HepG2 (cell line): ENCODE measurements around the gene C1orf87. TPM values are rescaled to one million over a fixed set of nuclear protein-coding genes. Genes with fewer than 3 reads are reported as not detected.

ENCODE experiments used
- ATAC-seq: fragments of 200-7000 bp; cut with Tn5 transposase; 3 replicates; pipeline ENCODE4 v1.9.1; 2020; ENCODE audit warnings: mild to moderate bottlenecking, moderate library complexity
- BruUV-seq: library from RNA; stranded (reverse); fragments of 400-500 nt; replicated peaks from 2 replicates; lab custom pipeline; 2021; lab: Mats Ljungman, UMichigan
- CTCF ChIA-PET: fragments of 300-600 bp; formaldehyde crosslinking; extraction: SDS; loops from one replicate; lab custom pipeline; 2021; ENCODE audit warnings: low total read pairs, inconsistent platforms, low intra/inter-chr PET ratio; lab: Yijun Ruan, JAX
- POLR2A ChIA-PET: fragments of 350-600 bp; sonication (Branson Sonifier 250); formaldehyde crosslinking; loops from one replicate; lab custom pipeline; 2020; ENCODE audit warnings: antibody characterized with exemption, inconsistent platforms; lab: Yijun Ruan, JAX
- DNase-seq: peaks from one replicate; pipeline ENCODE4 v3.0.0-alpha.2; 2015; ENCODE audit warnings: low spot score
- FAIRE-seq: peaks from 3 replicates; lab custom pipeline; 2011; peaks lifted over from hg19 to GRCh38; lab: Jason Lieb, UNC
- H2AFZ ChIP-seq: one replicate; pipeline ENCODE4 v1.6.1; 2011; ENCODE audit warnings: low read length, inconsistent platforms
- H3K27ac ChIP-seq: fragments of 300-600 bp; 3 replicates; pipeline ENCODE4 v1.8.0; 2011; ENCODE audit warnings: mixed run types, mild to moderate bottlenecking, mixed read lengths, low read length, inconsistent platforms; ENCODE audit not compliant: insufficient read depth; ENCODE audit errors: extremely low read length
- H3K27me3 ChIP-seq, 2 experiments: fragments of 200-600 bp in 1 of 2; 2 replicates in 1 of 2; 3 replicates in 1 of 2; pipeline versions ENCODE4 v1.6.0 to v1.8.0; 2011; ENCODE audit warnings: low read length in 2 of 2, mild to moderate bottlenecking in 2 of 2, moderate library complexity in 2 of 2, inconsistent platforms in 1 of 2; ENCODE audit not compliant: insufficient read depth in 2 of 2, control insufficient read depth in 1 of 2
- H3K36me3 ChIP-seq, 2 experiments: fragments of 200-600 bp in 1 of 2; replicated peaks in 1 of 2; 2 replicates in 1 of 2; 3 replicates in 1 of 2; pipeline versions ENCODE4 v1.5.1 to v1.8.0; 2011; ENCODE audit warnings: low read length in 2 of 2, inconsistent platforms in 1 of 2; ENCODE audit not compliant: insufficient read depth in 2 of 2, control insufficient read depth in 1 of 2
- H3K4me1 ChIP-seq: 2 replicates; pipeline ENCODE4 v1.5.1; 2012; ENCODE audit warnings: low read length, inconsistent platforms; ENCODE audit not compliant: insufficient read depth
- H3K4me2 ChIP-seq: 2 replicates; pipeline ENCODE4 v1.6.0; 2011; ENCODE audit warnings: low read depth, low read length, inconsistent platforms
- H3K4me3 ChIP-seq, 3 experiments: fragments of 200-600 bp in 1 of 3; sonication (generic), shearing (Covaris generic) in 1 of 3; replicated peaks in 1 of 3; 2 replicates each; pipeline ENCODE4 v1.5.1; 2011 to 2016; ENCODE audit warnings: low read length in 3 of 3, inconsistent platforms in 2 of 3, low read depth in 2 of 3, mild to moderate bottlenecking in 2 of 3, control low read depth in 1 of 3, mixed read lengths in 1 of 3; ENCODE audit not compliant: insufficient read depth in 1 of 3
- H3K79me2 ChIP-seq: one replicate; pipeline ENCODE4 v1.6.1; 2011; ENCODE audit warnings: low read length, inconsistent platforms; ENCODE audit not compliant: insufficient read depth
- H3K9ac ChIP-seq: 2 replicates; pipeline ENCODE4 v1.6.0; 2011; ENCODE audit warnings: mild to moderate bottlenecking, low read depth, low read length, inconsistent platforms; ENCODE audit not compliant: insufficient read depth
- H3K9me3 ChIP-seq: 2 replicates; pipeline ENCODE4 v1.5.1; 2012; ENCODE audit warnings: mild to moderate bottlenecking, low read length
- H4K20me1 ChIP-seq: 2 replicates; pipeline ENCODE4 v1.6.0; 2011; ENCODE audit warnings: inconsistent platforms, mild to moderate bottlenecking, low read length, moderate library complexity; ENCODE audit not compliant: insufficient read depth
- CBX2 ChIP-seq, 2 experiments: fragments of 200-600 bp in 1 of 2; sonication (generic); formaldehyde crosslinking in 1 of 2; IDR thresholded peaks; 2 replicates each; pipeline versions ENCODE4 v1.7.0 to v1.8.1; 2018 to 2022; ENCODE audit warnings: low read depth in 2 of 2, low read length in 1 of 2, mild to moderate bottlenecking in 1 of 2, missing genetic modification reagents in 1 of 2
- CENPX ChIP-seq: sonication (generic); formaldehyde crosslinking; IDR thresholded peaks from 2 replicates; pipeline ENCODE4 v1.9.0; 2021; ENCODE audit warnings: mild to moderate bottlenecking, missing genetic modification reagents, moderate library complexity
- EED ChIP-seq: sonication (generic); formaldehyde crosslinking; IDR thresholded peaks from 2 replicates; pipeline ENCODE4 v1.5.0; 2020; ENCODE audit warnings: mild to moderate bottlenecking, missing genetic modification reagents
- ISX ChIP-seq: sonication (generic); formaldehyde crosslinking; conservative IDR thresholded peaks from 2 replicates; pipeline ENCODE4 v1.5.0; 2020; ENCODE audit warnings: missing genetic modification reagents
- NCOA1 ChIP-seq: sonication (generic); formaldehyde crosslinking; IDR thresholded peaks from 2 replicates; pipeline ENCODE4 v1.9.0; 2021; ENCODE audit warnings: missing genetic modification reagents
- NR2C2 ChIP-seq: sonication (generic); formaldehyde crosslinking; IDR thresholded peaks from 2 replicates; pipeline ENCODE4 v1.4.0; 2020; ENCODE audit warnings: missing genetic modification reagents, mild to moderate bottlenecking, moderate library complexity, borderline replicate concordance
- PHF21A ChIP-seq: sonication (generic); formaldehyde crosslinking; IDR thresholded peaks from 2 replicates; pipeline ENCODE4 v1.5.0; 2020; ENCODE audit warnings: mild to moderate bottlenecking, missing genetic modification reagents
- RORA ChIP-seq: sonication (generic); formaldehyde crosslinking; IDR thresholded peaks from 2 replicates; pipeline ENCODE4 v1.5.0; 2020; ENCODE audit warnings: mild to moderate bottlenecking, missing genetic modification reagents, moderate library complexity
- SOX6 ChIP-seq, 2 experiments: fragments of 450-650 bp in 1 of 2; sonication (generic) in 1 of 2; formaldehyde crosslinking in 1 of 2; IDR thresholded peaks; 2 replicates each; pipeline versions ENCODE4 v1.4.0 to v1.6.1; 2017 to 2020; ENCODE audit warnings: antibody characterized with exemption in 1 of 2, mild to moderate bottlenecking in 1 of 2, missing genetic modification reagents in 1 of 2
- ZFP41 ChIP-seq: sonication (generic); formaldehyde crosslinking; IDR thresholded peaks from 2 replicates; pipeline ENCODE4 v1.4.0; 2020; ENCODE audit warnings: mild to moderate bottlenecking, missing genetic modification reagents, borderline replicate concordance
- ZNF572 ChIP-seq: sonication (generic); formaldehyde crosslinking; IDR thresholded peaks from 2 replicates; pipeline ENCODE4 v1.5.1; 2020; ENCODE audit warnings: mild to moderate bottlenecking, missing genetic modification reagents
- ZNF788 ChIP-seq: sonication (generic); formaldehyde crosslinking; IDR thresholded peaks from 2 replicates; pipeline ENCODE4 v1.5.0; 2020; ENCODE audit warnings: mild to moderate bottlenecking, missing genetic modification reagents, borderline replicate concordance
- WGBS: methylation state at CpG from one replicate; pipeline ENCODE4 v1.1.6; 2017; ENCODE audit warnings: low lambda C conversion rate; 5-methylcytosine and 5-hydroxymethylcytosine counted together
- in situ Hi-C: cut with HindIII; loops from 2 replicates; pipeline ENCODE4 v1.10.0; 2017; ENCODE audit warnings: low pct_unique_long_range_greater_than_20kb; ENCODE audit not compliant: extremely low pct_ligation_motif_present
- intact Hi-C: fragments of 100-400 bp; cut with micrococcal nuclease; formaldehyde crosslinking; loops from one replicate; pipeline ENCODE4 v1.10.0; 2022; ENCODE audit not compliant: unreplicated experiment
- polyA plus RNA-seq, 8 experiments: library from polyadenylated mRNA; depleted of rRNA in 3 of 8; stranded (reverse) in 7 of 8; unstranded in 1 of 8; fragments of >200 nt; fragmentation: Illumina TruSeq in 4 of 8; extraction: Trizol in 4 of 8; gene quantifications; 2 replicates each; pipeline versions ENCODE4 v1.2.1 to v1.2.3, GENCODE V29; 2011 to 2016; ENCODE audit warnings: low read depth in 4 of 8, missing spikeins in 1 of 8, mixed read lengths in 1 of 8; ENCODE audit not compliant: insufficient read depth in 1 of 8
- total RNA-seq, 5 experiments: library from RNA; depleted of rRNA; stranded (reverse); fragments of >200 nt; fragmentation: Illumina TruSeq; extraction: Trizol; gene quantifications; 2 replicates each; pipeline ENCODE4 v1.2.3, GENCODE V29; 2016; ENCODE audit warnings: low read depth in 1 of 5
- TF ChIP-seq, protein P1 (sequence below): sonication (generic); formaldehyde crosslinking; IDR thresholded peaks from 2 replicates; pipeline ENCODE4 v1.8.1; 2023; ENCODE audit warnings: mild to moderate bottlenecking, moderate library complexity, missing genetic modification reagents

Gene C1orf87
- total and polyA plus RNA-seq, 2 of the 13 experiments (the other 11 are each of a cell fraction or from before 2014, with no cell fraction given) = not detected

DNA sequence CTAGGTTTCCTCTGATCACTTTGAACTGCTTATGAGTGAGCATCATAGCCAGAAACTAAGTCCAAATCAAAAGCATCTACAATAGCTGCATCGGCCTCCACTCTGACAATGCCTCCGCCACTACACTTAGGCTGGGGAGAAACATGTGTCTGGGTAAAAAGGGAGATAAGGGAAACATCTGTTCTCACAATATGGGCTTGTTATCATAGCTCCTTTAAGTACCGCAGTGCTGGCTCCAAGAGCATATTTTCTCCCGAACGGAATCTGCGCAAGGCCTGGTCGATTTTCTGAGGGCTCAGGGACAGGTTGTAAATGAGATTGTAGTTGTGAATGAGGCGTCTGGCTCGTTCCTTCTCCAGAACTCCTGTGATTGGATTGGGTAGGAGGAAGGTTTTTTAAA lies 83.1 kb downstream of the C1orf87 start:
- Histone ChIP-seq H3K4me2 (no peak overlapping the region), H4K20me1 (no peaks in the 10 kb centered on the region), H3K27me3 (no peaks in the 10 kb centered on the region; a peak in 1 of 5 replicates), H2AFZ (no peak overlapping the region), H3K36me3 (no peaks in the 10 kb centered on the region), H3K9ac (no peak overlapping the region), H3K9me3 (no peaks in the 10 kb centered on the region), H3K27ac (no peak overlapping the region), H3K4me3 (no peak overlapping the region), H3K79me2 (no peaks in the 10 kb centered on the region), H3K4me1 (no peaks in the 10 kb centered on the region)
- FAIRE-seq = no peak
- TF ChIP-seq ISX (CRISPR knock-in tag) (no peak), PHF21A (CRISPR knock-in tag) (no peak), RORA (CRISPR knock-in tag) (no peak), ZNF788 (no peak), ZFP41 (no peak), CBX2 (IDR thresholded peaks at IDR 0.05; ENCODE audit: low read depth, low read length) (no peak), CBX2 (CRISPR knock-in tag; IDR thresholded peaks at IDR 0.05; ENCODE audit: low read depth) (no peak), CENPX (no peak), EED (CRISPR knock-in tag) (no peak), ZNF572 (CRISPR knock-in tag) (no peak), NR2C2 (CRISPR knock-in tag) (no peak), NCOA1 (no peak), SOX6 (IDR thresholded peaks at IDR 0.05) (no peak), SOX6 (CRISPR knock-in tag; IDR thresholded peaks at IDR 0.05) (no peak)
- TF ChIP-seq, protein P1, sequence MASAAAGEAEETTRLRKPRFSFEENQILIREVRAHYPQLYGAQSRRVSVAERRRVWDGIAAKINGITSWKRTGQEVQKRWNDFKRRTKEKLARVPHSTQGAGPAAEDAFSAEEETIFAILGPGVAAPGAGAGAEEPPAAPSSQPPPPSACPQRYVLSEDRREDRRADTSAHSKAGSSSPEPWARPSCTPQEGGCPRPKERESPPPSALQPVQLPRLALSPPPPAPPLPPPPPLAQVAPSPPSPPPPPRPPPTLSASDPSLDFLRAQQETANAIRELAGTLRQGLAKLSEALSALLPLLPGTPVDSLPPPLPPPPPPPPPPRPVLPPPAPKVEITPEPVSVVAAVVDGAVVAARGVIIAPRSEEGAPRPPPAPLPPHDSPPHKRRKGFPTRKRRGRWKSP (CRISPR knock-in tag) = no peak
- 37% methylated on average over 9 of the region's 9 CpGs for WGBS
- no TSS peak for BruUV-seq
- ChIA-PET POLR2A (no interaction called here), CTCF (no interaction called here)
- no peak for ATAC-seq
- intact Hi-C loops = no loop called here
- DNase-seq = no peak
- in situ Hi-C loops = no loop called here
